ENCODE measurements around the gene FAM241B. TPM values are rescaled to one million over a fixed set of nuclear protein-coding genes. Genes with fewer than 3 reads are reported as not detected.

Gene FAM241B
- total RNA-seq, 1 donor = not detected

GRCh38 chr10:69657866-69658265, 27.8 kb downstream of the FAM241B start:
- DNase-seq (ENCODE audit: low read depth) = no peak
- no peak overlapping the region for H3K4me3 ChIP-seq (ENCODE audit: low read depth, low read length)
- no peak for TF ChIP-seq CTCF (IDR thresholded peaks at IDR 0.05; ENCODE audit: insufficient read depth, low read length)

GRCh38 chr10:69659241-69660038, 29.4 kb downstream of the FAM241B start:
- H3K4me3 ChIP-seq (ENCODE audit: low read depth, low read length) = no peak overlapping the region
- no peak for TF ChIP-seq CTCF (IDR thresholded peaks at IDR 0.05; ENCODE audit: insufficient read depth, low read length)
- DNase-seq (ENCODE audit: low read depth) = no peak

GRCh38 chr10:69660296-69660695, 30.2 kb downstream of the FAM241B start:
- DNase-seq (ENCODE audit: low read depth) = no peak
- TF ChIP-seq CTCF (IDR thresholded peaks at IDR 0.05; ENCODE audit: insufficient read depth, low read length) = no peak

GRCh38 chr10:69661414-69662172, 31.5 kb downstream of the FAM241B start:
- DNase-seq (ENCODE audit: low read depth) = no peak
- H3K4me3 ChIP-seq (ENCODE audit: low read depth, low read length) = no peak overlapping the region
- no peak for TF ChIP-seq CTCF (IDR thresholded peaks at IDR 0.05; ENCODE audit: insufficient read depth, low read length)

More at GRCh38 chr10:69660296-69660695, 30.2 kb downstream of the FAM241B start:
- H3K4me3 ChIP-seq (ENCODE audit: low read depth, low read length) = no peak overlapping the region

- TF ChIP-seq CTCF (IDR thresholded peaks at IDR 0.05; ENCODE audit: insufficient read depth, low read length) = no peak
- DNase-seq (ENCODE audit: low read depth) = no peak
- H3K4me3 ChIP-seq (ENCODE audit: low read depth, low read length) = no peak overlapping the region
These were observed 32.3 kb downstream of the FAM241B start for GRCh38 chr10:69662173-69662877.

- no peak overlapping the region for H3K4me3 ChIP-seq (ENCODE audit: low read depth, low read length)
- TF ChIP-seq CTCF (IDR thresholded peaks at IDR 0.05; ENCODE audit: insufficient read depth, low read length) = no peak
These were observed 32.9 kb downstream of the FAM241B start for GRCh38 chr10:69662901-69663300.

More at GRCh38 chr10:69662901-69663300, 32.9 kb downstream of the FAM241B start:
- DNase-seq (ENCODE audit: low read depth) = no peak

All from fibroblast of the aortic adventitia (primary cell).